Neural progenitor cell (in vitro differentiated cells): Measurements from ENCODE around the gene RBM43.

Experiments
- EZH2 ChIP-seq: fragments of 200-600 bp; sonication (generic); IDR thresholded peaks from 2 replicates; pipeline ENCODE4 v1.6.1; 2017; ENCODE audit warnings: antibody characterized with exemption, mild to moderate bottlenecking, moderate library complexity
- TF ChIP-seq, protein P1 (sequence below): fragments of 200-600 bp; sonication (generic); IDR thresholded peaks from 2 replicates; pipeline ENCODE4 v1.5.1; 2017; ENCODE audit warnings: antibody characterized with exemption, mild to moderate bottlenecking

DNA sequence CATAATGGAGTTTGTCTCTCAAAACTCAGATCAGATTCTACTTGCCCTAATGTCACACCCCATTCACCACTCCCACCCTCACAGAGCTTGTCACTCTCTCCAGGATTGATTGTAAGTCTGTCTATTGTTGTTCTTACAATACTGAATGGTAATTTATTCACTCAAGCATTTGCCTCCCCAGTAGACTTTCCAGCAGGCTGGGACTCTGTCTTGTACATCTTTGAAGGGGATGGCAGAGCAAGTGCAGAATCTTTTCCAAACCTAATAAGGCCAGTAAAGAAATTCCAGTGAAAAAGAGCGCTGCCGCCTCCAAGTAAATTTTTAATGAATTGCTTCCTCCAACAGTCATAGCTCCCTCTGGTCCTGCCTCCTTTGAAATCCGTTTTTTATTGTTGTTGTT lies 56.9 kb downstream of the RBM43 start:
- TF ChIP-seq EZH2: no peak
- TF ChIP-seq, protein P1, sequence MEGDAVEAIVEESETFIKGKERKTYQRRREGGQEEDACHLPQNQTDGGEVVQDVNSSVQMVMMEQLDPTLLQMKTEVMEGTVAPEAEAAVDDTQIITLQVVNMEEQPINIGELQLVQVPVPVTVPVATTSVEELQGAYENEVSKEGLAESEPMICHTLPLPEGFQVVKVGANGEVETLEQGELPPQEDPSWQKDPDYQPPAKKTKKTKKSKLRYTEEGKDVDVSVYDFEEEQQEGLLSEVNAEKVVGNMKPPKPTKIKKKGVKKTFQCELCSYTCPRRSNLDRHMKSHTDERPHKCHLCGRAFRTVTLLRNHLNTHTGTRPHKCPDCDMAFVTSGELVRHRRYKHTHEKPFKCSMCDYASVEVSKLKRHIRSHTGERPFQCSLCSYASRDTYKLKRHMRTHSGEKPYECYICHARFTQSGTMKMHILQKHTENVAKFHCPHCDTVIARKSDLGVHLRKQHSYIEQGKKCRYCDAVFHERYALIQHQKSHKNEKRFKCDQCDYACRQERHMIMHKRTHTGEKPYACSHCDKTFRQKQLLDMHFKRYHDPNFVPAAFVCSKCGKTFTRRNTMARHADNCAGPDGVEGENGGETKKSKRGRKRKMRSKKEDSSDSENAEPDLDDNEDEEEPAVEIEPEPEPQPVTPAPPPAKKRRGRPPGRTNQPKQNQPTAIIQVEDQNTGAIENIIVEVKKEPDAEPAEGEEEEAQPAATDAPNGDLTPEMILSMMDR: no peak
